Measurements from ENCODE around the gene ANKRD61.
A peak's percentile ranks its signal among the peaks of the same experiment; 100 is the strongest.
"Not testable (repeated sequence)": the region's sequence is repeated elsewhere in the genome, so short reads cannot be mapped to it uniquely, and the experiment has no call there.

Gene ANKRD61

GRCh38 chr7:6030988-6031387 lies at the start of gene ANKRD61:
Gene ANKRD61 (plus strand): TSS chr7:6031376. CDS start chr7:6031376, 0 bp downstream.
- DNase-seq (ENCODE audit: low read depth in 2 of 2): no peak

GRCh38 chr7:5987061-5987460 lies 44.1 kb upstream of the ANKRD61 start:
- not testable (repeated sequence) for DNase-seq (ENCODE audit: low read depth in 2 of 2)

GRCh38 chr7:5997210-5997808 lies 33.9 kb upstream of the ANKRD61 start:
- peak in 1 of 2 donors; percentile 15 for DNase-seq (ENCODE audit: low read depth in 2 of 2)

- no peak for DNase-seq (ENCODE audit: low read depth in 2 of 2)
These were observed 23.8 kb upstream of the ANKRD61 start for GRCh38 chr7:6007386-6007785.

GRCh38 chr7:6007835-6008590 lies 23.2 kb upstream of the ANKRD61 start:
- not testable (repeated sequence) for DNase-seq (ENCODE audit: low read depth in 2 of 2)

- peak; percentile 93 to 96 for DNase-seq (ENCODE audit: low read depth in 2 of 2)
These were observed 22.2 kb upstream of the ANKRD61 start, which contains the start of the genes AIMP2 and PMS2 for GRCh38 chr7:6008668-6009611. Gene AIMP2 (plus strand): TSS chr7:6009272. CDS start chr7:6009364, 92 bp downstream. Gene PMS2 (minus strand): TSS chr7:6009049. CDS start chr7:6009019, 30 bp downstream.

GRCh38 chr7:6010370-6010769 lies 20.8 kb upstream of the ANKRD61 start:
- DNase-seq (ENCODE audit: low read depth in 2 of 2): not testable (repeated sequence)

GRCh38 chr7:6011541-6011940 lies 19.6 kb upstream of the ANKRD61 start:
- no peak for DNase-seq (ENCODE audit: low read depth in 2 of 2)

- DNase-seq (ENCODE audit: low read depth in 2 of 2): no peak
These were observed 18.6 kb upstream of the ANKRD61 start for GRCh38 chr7:6012355-6013104.

GRCh38 chr7:6015917-6016652 lies 15.1 kb upstream of the ANKRD61 start:
- no peak for DNase-seq (ENCODE audit: low read depth in 2 of 2)

- no peak for DNase-seq (ENCODE audit: low read depth in 2 of 2)
These were observed 14.6 kb upstream of the ANKRD61 start for GRCh38 chr7:6016653-6016966.

GRCh38 chr7:6020371-6021286 lies 10.5 kb upstream of the ANKRD61 start:
- DNase-seq (ENCODE audit: low read depth in 2 of 2): no peak

GRCh38 chr7:6022707-6023106 lies 8.5 kb upstream of the ANKRD61 start:
- DNase-seq (ENCODE audit: low read depth in 2 of 2): no peak

- no peak for DNase-seq (ENCODE audit: low read depth in 2 of 2)
These were observed 7.2 kb upstream of the ANKRD61 start for GRCh38 chr7:6023974-6024435.

- DNase-seq (ENCODE audit: low read depth in 2 of 2): peak; percentile 23 to 46
These were observed 5.0 kb upstream of the ANKRD61 start for GRCh38 chr7:6026011-6026819.

GRCh38 chr7:6026820-6027311 lies 4.3 kb upstream of the ANKRD61 start:
- DNase-seq (ENCODE audit: low read depth in 2 of 2): no peak

GRCh38 chr7:6027806-6028365 lies 3.3 kb upstream of the ANKRD61 start:
- DNase-seq (ENCODE audit: low read depth in 2 of 2): no peak

- DNase-seq (ENCODE audit: low read depth in 2 of 2): no peak
These were observed 2.6 kb upstream of the ANKRD61 start for GRCh38 chr7:6028563-6028962.
